HG02798 (cell line): ENCODE measurements around the gene DOCK4.

Experiments used
- ATAC-seq: cut with Tn5 transposase; IDR thresholded peaks from one replicate; pipeline ENCODE4 v1.9.1; 2021; ENCODE audit warnings: mild to moderate bottlenecking; ENCODE audit not compliant: unreplicated experiment, poor library complexity

DOCK4 gene

DNA sequence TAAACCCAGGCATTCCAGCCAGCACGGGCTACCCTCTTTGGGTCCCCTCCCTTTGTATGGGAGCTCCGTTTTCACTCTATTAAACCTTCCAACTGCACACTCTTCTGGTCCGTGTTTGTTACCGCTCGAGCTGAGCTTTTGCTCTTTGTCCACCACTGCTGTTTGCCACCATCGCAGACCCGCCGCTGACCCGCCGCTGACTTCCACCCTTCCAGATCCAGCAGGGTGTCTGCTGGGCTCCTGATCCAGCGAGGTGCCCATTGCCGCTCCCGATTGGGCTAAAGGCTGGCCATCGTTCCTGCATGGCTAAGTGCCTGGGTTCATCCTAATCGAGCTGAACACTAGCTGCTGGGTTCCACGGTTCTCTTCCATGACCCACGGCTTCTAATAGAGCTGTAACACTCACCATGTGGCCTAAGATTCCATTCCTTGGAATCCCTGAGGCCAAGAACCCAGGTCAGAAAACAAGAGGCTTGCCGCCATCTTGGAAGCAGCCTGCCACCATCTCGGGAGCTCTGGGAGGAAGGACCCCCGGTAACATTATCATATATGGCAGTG lies 14.8 kb upstream of the DOCK4 start:
- ATAC-seq: no peak

DNA sequence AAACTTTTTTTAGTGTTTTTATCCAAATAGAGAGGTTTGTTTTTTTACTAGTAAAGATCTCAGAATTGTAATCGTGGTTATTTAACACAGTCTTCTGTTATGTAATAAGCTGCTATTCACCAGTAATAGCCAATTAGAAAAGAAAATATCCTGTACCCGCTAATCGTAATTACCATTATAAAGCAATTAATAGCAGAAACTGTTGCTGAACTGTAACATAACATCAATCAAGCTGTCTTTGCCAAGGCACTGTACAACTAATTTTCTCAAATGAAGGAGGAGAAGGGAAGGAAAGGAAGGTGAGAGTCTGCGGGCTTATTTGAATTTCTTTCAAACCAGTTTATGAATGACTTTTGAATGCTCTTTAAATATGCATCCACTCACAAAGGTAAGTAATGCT lies 9.6 kb upstream of the DOCK4 start:
- ATAC-seq: no peak

DNA sequence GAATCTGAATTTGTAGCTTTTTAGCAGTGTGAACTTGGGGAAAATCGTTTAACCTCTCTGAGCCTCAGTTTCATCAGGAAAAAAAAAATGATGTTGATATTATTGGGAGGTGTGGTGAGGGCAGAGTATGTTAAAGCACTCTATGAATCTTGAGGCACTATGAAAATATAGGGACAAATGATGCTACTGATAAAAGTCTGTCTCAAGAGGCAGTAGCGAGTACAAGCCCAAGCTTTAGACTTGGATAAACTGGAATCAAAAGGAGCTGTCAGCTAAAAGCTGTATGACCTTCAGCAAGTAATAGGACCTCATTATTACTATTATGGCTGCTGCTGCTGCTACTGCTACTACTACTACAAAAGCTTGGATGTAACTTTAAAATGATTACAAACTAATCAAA lies 8.7 kb upstream of the DOCK4 start:
- ATAC-seq: no peak

DNA sequence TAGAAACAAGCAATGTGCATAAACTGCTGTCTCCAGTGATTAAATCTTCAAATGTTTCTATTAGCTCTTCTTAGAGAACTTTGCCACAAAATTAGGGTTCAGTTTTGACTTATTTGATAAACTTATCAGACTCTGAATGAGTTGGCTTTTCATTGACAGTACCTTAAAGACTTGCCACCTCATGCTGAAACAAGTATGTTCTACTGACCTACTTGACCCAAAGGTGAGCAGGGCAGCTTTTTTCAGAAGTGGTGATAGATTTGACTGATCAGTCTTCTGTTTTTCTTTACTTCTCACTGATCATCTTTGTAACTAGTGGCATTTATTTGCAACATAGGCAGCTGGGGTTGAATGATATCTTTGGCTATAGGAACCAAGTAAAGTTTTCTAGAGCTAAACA lies 8.1 kb upstream of the DOCK4 start:
- ATAC-seq: no peak

DNA sequence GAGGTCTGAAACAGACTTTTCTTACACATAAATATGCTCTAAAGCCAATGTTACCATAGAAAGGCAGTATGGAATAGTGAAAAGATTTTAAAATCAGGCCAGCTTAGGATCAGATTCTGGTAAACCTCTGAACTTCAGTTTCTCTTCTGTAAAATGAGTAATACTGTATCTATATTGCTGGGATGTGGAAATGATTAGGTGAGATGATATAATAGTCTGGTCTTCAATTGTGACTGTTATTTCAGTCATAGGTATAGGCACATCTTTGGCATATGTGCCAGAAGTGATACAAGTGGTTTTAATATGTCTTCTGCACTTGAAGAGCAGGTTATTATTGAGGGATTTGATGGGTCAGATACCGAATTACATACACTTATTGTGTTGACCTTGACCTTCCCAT lies 7.5 kb upstream of the DOCK4 start:
- ATAC-seq: no peak

DNA sequence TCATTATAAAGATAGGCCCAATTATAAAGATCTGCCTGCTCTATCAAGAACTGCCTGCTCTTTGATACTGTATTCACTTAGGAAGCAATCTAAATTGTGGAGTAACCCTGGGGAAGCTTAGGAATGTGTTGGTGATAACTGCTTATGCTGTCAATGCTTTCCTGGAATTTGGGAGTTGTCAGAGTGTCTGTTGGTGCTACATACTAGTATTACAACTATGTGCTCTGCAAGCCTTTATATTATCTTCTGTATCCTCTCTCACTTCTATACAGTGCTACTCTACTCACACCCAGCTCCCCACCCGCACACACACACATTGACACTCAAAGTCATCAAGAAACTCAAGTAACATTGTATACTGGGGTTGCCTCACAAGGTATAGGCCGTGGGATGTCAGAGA lies 6.4 kb upstream of the DOCK4 start:
- ATAC-seq: no peak

DNA sequence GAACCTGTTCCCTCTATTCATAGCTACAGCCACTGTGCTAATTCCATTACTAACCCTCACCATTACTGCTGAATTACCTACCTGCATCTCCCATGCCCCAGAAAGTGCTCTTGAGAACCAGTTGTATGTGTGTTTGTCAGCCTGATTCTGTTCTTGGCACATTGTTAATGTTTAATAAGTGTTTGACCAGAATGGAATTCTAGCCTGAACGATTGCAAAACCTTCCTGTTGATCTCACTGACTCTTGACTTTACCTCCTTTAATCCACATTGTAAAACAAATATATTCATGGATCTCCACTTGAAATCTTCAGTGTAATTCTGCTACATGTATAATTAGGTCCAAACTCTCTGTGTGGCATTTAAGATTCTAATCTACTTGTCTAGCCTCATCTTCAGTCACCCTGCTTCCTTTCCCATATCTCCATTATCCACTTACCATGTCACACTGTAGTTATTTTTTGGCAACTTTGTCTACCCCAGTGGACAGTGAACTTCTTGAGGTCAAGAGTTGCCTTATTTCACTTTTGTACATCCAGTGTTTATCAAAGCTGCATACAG lies 5.2 kb upstream of the DOCK4 start:
- ATAC-seq: no peak

DNA sequence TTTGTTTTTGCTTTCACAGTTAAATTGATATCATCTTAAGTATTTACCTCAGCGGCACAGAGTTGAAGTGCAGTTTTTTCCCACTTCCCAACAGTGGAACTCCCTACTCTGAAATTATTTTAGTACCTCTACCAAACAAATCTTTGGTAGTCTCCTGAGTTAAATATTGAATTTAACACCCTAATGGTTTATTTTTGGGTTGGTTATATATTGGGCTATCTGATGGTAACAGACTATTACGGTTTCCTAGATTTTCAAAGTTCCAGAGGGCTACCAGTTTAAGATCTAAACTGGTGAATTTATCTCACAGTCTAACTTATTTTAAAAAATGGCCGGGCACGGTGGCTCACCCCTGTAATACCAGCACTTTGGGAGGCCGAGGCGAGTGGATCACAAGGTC lies 1.6 kb upstream of the DOCK4 start:
- ATAC-seq: no peak

DNA sequence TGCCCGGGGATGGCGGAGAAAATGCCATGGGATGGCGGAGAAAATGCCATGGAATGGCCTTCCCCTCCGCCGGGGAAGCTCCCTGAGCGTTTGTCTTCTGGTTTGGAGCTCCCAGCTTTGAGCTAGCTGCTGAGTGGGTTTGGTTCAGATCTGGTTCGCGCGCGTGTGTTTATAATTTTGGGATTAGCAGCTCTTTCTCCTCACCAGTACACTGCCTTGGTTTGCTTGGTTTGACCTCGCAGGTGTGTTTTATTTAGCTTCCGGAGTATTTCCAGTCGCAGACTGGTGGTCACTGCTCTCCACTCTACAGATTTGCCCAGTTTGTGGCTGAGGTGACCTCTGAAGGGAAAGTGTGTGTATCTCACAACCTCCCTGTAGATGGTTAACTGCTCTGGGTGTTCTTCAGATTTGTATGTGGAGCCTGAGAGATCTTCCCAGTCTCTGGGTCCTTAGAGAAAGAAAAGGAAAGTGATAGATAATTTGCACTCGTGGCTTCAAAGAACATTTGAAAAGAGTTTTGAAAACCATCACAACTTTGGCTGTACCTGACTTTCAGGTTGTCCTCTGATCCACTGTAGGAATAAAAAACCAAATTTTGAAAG lies 893 bp upstream of the DOCK4 start:
- ATAC-seq: no peak

DNA sequence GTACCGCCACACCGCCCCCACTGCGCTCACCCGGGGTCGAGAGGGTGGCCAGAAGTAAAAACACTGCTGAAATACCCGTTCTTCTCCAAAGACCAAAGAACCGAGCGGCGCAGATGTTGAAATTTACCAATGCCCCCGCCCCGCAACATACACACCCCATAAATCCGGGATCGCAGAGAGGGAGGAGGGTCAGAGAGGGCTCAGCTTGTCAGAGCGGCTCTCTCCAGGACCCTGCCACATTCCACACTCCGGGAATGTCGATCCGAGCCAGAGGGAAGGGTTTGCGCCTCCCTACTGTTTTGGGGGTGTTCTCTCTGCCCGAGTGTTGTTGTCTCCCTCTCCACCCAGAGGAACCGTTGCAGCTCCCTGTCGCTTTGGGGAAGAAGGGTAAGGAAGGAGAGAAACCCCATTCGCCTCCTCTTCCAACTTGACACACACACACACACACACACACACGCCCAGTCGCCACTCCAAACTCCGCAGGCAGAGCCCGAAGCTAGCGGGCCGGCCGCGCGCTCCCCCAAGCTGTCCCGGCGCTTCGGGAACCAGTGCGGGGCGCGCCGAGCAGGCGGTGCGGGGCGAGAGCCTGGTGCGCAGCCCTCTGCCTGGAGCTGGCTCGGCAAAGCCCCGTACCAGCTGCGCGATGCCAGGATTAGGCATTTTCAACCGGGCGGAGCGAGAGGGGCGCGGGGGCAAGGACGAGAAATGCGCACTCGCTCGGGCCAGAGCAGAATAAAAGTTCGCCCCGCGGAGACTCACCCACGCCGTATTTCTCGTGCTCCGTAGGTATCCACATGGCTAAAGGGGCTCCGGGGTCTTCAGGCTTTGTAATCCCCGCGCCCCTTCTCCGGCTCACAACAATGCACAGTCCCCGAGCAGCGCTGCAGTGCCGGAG lies 609 bp downstream of the DOCK4 start:
- ATAC-seq: peak; percentile 2

DNA sequence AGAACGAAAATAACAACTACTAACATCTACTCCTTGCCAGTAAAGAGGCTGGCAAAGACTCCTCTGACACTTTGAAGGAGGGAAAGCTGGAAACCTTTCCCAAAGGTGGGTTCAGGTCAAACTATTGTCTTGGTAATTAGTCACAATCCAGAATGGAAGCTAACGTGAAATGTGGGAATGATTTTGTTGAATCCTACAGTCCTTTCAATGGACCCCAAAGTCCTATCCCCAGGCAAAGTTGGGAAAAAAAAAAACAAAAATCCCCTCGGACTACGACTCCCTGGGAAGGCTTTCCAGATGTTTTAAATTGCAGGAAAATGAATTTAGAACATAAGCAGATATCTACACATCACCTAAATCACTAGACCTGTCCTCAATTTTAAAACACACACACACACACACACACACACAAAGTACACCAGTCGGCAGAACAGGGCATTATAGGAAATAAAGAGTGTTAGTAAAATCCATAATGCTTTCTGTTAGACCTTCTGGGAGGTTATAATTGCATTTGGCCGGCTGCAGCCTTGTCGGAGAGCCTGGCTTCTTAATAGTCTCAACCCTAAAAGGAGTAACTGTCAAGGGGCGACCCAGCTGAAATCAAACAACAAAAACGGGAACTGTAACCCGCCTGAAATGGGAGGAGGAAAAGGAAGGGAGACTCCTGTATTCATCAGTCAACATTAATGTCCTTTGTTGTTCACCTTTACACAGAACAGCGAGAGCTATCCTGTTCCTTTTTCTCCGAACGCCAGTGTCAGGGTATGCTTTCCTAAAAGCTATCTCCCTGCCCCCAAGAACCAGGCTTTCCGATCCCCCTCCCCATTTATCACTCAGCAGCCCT lies 1.5 kb downstream of the DOCK4 start:
- ATAC-seq: no peak

DNA sequence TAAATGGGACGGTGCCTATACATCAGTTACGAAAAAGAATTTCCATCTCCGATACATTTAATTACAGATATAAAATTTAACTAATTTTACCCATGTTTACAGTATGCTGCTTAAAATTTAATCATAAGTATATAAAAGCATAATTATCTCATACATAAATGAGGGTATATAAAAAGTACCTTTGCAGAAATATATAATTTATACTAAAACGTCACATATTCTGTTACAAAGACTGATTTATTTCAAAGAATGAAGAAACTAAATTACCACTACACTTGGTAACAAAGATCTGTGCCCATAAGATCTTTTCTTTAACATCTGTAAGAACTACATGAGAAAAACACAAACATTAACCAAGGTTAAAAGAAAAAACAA lies 2.8 kb downstream of the DOCK4 start:
- ATAC-seq: no peak

DNA sequence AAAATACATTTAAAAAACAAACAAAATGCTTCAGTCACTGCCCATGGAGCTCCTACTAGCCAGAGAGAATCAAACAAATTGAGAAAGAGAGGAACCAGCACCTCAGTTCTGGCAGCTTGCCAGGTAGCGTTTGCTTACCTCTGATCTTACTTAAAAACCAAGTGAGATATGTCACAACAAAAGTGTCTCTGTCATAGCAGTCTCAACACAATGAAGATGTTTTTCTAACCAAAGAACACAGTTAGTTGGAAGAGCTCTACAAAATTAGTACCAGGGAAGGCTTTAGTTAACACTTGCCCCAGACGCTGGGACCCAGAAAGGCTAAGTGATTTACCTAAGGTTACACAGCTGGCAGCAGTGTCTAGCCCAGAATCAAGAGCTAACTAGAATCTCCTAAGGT lies 3.4 kb downstream of the DOCK4 start:
- no peak for ATAC-seq

DNA sequence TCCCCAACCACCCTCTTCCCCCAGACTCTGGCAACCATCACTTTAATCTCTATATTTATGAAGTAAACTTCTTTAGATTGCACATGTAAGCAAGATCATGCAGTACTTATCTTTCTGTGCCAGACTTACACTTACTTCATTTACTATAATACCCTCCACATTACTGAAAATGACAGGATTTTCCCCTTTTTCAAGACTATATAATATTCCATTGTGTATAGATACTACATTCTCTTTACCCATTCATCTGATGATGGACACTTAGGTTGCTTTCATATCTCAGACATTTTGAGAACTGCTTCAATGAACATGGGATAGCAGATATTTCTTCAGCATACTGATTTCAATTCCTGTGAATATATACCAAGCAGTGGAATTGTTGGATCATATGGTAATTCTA lies 4.4 kb downstream of the DOCK4 start:
- ATAC-seq: no peak

DNA sequence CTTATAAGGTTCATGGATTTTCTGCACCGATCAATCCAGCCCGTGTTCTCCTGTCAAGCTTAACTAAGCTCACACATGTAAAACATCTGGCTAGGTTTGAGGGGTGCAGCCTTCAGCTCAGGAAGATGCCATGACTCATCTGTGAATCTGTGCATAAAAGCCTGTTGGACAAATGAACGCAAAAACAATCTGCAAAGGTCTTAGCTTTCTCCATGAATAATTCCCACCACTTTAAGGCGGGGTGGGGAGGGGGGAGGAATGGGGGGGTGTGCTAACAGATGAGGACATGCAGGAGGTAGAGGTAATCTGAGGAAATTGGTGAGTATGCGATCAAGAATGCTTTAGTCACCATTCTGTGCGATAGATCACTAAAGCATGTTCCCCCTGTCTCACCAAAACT lies 4.8 kb downstream of the DOCK4 start:
- no peak for ATAC-seq

DNA sequence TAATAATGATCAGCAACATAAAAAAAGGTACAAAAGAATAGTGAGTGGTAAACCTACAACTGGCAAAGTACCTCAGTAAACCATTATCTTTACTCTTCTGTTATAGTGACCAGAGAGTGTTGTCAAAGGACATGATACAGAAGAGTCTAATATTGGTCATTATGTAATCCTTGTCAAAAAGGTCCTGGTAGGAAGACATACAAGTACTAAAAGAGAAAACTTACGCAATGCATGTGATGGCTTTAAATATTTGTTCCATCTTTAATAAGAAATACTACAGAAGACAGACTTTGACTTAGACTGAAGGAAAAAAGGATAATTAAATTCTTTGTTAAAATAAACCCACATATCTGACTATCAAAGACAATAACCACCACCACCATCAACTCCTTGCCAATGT lies 6.5 kb downstream of the DOCK4 start:
- no peak for ATAC-seq

DNA sequence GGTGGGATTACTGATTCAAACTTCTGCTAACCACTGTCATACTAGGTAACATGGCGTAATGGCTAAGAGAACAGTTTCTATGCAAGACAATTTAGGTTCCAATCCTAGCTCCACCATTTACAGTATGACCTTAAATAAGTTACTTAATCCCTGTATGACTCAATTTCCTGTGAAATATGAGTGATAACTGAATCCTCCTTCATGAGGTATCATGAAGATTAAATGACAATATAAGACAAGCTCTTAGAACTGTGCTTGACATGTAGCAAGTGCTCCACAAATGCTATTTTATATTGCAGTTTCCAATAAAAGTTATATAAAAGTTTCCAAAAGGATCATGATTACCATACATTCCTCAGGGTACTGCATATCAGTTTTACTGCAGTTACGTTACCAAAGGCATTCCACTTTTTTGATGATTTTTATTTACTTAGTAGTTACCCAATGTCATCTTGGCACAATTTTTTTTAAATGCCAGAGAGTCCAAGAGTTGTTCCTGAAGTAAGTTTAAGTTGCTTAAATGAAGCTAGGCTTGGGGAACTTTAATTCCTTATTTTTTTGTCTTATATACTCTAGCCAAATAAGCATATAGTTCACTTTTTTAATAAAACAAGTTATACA lies 7.1 kb downstream of the DOCK4 start:
- no peak for ATAC-seq

DNA sequence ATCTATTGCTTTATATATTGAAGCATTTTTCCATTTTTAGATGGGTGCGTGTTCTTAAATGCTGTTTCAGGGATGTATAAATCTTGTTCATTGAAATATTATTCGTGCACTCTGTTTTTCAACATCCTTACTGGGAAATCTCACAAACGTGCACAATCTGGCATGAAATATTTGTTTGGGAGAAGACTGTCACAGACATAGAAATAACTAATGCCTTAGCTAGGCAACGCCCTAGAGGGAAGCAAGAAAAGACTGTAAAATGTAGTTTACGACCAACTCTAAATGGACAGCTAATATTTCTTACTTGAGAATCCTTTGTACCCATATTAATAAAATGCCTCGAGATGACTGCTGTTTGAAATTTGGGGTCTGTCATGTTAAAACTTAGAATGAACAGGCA lies 8.9 kb downstream of the DOCK4 start:
- no peak for ATAC-seq

DNA sequence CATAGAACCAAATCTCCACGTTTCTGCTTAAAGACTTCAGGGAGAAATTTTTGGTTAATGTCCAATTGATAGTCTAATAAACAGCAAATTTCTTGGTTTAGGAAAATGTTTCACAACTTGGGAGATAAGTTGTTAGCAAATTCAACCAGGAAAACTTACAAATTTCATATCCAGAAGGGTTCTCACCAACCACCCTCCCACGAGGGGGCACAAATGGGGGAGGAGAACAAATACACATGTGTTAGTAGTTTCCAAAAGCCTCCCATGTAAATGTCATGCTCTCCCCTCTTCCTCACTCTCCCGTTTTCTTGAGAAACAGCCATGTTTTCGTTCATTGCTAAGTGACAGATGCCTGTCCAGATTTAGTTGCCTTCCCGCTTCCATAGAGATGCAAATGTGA lies 10.5 kb downstream of the DOCK4 start:
- ATAC-seq: no peak

DNA sequence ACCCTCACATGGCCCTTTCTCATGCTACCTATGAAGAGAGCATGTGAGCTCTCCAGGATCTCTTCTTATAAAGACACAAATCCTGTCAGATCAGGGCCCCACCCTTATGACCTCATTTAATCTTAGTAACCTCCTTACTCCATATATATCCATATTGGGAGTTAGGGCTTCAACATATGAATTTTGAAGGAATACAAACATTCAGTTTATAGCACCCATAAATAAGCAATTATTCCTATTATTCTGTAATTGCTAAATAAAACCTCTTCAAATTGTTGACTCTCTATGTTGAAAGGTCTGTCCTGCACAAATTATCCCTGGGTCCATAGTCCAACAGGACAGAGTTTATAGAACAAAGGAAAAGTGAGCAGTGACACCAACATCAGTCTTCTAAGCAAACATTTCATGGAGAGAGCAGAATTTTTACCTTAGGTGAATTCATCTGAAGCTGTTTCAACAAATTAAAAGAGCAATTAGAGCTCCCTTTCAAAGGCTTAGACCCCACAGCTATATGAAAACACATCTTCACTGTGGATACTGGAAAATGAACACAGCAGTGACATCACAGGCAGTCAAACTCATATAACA lies 12.2 kb downstream of the DOCK4 start:
- no peak for ATAC-seq
